NCI-H82 treated with DMSO at 0.1 percent for 48 hours (cell line): ENCODE data around the gene NFIA.

Experiments
- DNase-seq: peaks from one replicate; lab custom pipeline; 2025; ENCODE audit not compliant: unreplicated experiment; lab: John Stamatoyannopoulos, UW

The NFIA gene

DNA sequence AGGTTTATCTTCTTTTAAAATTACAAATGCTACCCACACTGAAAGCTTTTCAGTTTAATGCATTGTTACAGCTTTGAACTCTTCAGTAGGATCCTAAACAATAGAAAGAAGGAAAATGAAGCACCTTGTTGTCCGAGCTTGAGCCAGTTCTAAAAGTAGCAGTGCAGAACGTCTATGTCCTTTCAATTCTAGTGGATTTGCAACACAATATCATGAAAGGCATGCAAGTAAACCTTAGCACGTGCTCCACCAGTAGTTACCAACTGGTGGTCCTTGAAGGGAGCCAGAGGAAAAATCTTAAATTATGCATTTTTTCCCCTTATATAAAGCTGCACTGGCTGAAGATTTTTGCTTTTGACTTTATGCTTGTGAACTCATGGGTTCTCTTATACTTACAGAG, 208.2 kb downstream of the NFIA start:
- no peak for DNase-seq

DNA sequence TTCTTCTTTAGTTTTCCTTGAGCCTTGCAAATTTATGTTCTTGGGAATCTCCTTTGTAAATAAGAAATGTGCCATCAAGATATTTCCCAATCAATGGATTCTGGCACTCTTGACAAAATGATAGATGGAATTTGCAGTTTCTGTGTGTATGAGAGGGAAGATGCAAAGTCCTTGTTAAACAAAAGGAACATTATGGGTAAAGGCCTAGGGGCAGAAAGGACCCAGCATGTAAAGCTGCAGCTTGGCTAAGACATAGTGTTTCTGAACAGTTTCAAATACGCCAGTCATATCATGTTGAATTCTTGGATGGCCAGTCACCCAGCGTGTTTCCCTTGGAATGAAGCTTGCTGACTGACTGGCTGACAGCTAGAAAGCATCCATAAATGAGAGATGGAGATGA, 210.8 kb downstream of the NFIA start:
- DNase-seq = no peak

GRCh38 chr1:61293986-61294504, 211.7 kb downstream of the NFIA start:
- DNase-seq = no peak

DNA sequence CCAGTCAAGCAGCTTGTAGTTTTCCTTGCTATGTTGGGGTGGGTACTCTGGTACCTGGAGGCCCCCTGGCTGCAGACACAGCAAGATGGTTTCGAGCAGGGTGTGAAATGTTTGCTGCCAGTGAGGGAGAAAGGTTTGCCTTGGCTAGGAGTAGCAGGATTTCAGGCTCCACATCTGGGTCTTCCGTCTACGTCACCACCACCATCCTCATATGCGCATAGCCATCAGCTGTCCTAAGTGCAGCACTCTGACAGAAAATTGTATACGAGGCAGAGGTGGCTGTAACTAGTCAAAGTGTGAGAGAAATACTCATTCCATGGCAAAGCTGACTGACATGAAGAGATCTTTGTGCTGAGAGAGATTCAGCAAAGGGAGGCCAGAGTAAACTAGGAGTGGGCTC, 212.6 kb downstream of the NFIA start:
- DNase-seq = no peak

GRCh38 chr1:61295818-61296537, 213.6 kb downstream of the NFIA start:
- no peak for DNase-seq

DNA sequence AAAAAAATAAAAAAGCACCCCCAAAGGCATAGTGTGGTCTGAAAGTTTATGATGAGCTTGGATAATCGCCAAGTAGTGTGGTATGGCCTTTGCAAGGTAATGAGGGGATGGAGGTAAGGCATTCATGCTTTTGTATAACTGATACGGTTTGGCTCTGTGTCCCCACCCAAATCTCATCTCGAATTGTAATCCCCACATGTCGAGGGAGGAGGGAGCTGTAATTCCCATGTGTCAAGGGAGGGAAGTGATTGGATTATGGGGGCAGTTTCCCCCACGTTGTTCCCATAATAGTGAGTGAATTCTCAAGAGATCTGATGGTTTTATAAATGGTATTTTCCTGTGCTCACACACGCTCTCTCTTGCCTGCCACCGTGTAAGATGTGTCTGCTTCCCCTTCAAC, 215.5 kb downstream of the NFIA start:
- DNase-seq = no peak

GRCh38 chr1:61299463-61299862, 217.1 kb downstream of the NFIA start:
- DNase-seq = no peak

GRCh38 chr1:61300899-61301298, 218.5 kb downstream of the NFIA start:
- no peak for DNase-seq

DNA sequence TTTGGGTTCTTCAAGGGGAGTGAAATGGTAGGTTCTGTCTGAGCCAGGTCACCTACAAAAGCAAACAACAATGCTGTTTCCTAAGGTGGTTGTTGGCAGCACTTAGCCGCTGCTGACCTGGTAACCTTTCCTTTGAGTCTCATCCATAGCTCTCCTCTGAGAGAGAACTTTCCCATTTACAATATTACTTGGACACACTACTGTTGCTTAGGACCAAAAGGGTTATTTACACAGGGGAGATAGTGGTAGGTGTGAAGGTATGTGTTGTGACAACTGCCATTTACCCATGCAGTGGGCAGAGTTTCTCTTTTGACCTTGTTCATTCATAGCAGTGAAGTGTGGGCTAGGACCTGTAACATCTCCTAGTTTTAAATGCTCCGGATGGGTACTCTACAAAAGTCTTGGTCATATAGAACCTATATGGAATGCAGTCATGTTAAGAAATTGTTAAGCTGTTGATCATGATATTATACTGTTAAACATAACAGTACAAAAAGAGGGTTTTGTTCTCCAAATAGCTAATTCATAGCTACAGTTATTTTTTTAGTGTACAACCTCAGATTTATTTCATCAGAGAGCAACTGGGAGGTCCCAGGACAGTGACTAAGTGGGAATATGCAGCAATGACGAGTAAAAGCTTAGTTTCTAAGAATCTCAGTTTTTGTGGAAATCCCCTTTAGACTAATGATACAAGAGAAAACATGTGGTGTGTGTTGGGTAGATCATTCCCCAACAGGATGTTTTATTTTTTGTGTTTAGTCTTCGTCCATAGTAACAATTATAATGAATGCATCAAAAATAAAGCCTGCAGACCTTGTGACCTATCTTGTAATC, 219.7 kb downstream of the NFIA start:
- no peak for DNase-seq

DNA sequence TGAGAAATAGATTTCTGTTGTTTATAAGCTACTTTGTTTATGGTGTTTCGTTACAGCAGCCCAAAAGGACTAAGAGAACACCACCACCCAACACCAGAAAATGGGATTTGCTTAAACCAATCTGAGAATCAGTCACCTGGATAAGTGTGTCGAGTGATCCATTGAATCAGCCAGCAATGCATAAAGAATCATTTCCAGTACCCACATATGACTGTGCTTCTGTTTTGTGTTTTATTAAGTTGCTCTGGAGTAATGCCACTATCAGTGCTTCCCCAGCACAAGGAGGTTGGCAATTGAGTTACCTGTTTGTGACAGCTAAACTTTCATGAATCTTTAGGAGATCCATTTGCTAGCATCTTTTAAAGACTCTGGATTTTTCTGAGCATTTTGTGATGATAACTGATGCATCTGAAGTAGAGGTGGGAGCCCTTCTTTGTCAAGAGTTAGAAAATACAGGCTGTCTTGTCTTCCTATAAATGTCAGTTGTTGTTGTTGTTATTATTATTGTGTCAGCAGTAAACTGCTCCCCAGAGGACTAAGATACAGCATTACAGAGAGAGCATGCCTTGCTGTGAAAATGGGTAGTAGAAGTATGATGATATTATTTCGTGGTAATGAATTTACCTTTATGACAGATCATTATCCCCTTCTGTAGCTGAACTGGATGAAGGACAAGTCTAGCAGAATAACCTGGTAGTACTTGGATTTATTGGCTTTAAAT, 225.2 kb downstream of the NFIA start:
- DNase-seq = no peak

- no peak for DNase-seq
Observed at GRCh38 chr1:61310057-61310456, 227.7 kb downstream of the NFIA start.

- no peak for DNase-seq
Observed at GRCh38 chr1:61310538-61310937, 228.2 kb downstream of the NFIA start.

DNA sequence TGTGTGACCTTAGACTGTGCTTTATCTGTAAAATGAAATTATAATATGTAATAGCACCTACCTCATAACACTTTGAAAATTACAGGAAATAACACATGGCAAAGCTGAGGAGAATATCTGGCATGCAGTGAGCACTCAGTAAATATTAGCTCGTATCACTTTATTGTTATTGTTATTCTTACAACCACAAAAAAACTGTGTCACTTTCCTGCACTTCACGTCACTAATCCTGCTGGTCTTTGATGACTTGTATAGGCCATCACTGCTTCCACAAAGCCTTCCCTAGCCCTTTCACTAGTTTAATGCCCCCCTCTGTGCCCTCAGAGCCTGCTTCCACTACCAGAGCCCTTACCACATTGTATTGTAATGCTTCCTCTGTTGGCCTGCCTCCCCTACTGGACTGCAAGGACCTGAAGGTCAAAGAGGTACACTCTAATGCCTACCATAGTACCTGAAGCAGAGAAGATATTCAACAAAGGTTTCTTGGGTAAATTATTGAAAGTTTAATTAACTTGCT, 231.6 kb downstream of the NFIA start:
- no peak for DNase-seq

DNA sequence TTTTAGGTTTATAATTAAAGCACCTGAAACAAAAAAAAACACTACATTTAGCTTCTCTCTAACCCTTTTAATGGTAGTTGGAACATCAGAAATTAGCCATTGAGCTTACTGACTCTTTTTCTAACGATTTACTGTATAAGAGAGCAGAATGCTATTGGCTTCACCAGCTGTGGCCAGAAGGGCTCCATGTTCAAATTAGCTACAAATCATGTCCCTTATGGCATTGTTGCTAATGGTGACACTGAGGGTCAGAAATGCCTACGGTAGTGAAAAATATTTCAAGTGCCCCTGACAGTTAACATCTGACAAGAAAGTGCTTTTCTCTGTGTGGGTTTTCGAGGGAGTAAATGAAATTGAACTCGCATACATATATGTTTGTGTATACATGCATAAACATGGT, 232.7 kb downstream of the NFIA start:
- DNase-seq = no peak

- DNase-seq = no peak
Observed at GRCh38 chr1:61316493-61316892, 234.1 kb downstream of the NFIA start.

DNA sequence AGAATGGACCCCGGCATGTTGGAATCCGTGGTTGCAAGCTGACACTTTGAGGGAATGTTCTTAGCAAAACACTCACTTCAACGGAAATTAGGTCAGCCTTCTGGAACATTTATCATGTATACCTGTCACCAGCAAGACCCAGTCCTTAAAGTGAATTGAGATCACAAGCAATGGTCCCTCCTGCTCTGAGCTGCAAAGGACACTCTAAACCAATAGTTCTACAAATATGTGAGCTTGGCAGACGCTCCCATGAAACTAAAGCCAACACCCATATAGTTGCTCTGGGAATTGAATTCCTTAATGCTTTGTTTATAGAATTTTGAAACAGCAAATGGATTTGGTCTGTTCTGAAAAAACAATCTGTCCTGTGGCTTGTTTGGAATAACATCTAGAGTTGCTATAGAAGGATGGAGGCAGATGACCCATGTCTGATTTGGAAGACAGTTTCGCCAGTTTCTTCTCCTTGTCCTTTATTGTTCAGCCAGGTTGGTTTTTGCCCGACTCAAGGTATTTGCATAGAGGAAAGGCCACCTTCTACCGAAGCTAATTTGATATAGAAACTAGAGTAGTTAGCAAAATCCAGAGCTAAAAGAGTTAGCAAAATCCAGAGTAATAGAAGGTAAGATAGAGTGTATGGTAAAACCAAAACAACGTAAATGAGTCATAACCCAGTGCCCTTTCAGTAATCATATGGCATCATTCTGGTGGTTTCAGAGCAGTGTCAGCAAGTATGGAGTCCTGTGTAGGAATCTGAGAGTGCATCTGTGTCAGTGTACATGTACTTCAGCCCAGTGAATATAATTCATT, 236.2 kb downstream of the NFIA start:
- DNase-seq = no peak

DNA sequence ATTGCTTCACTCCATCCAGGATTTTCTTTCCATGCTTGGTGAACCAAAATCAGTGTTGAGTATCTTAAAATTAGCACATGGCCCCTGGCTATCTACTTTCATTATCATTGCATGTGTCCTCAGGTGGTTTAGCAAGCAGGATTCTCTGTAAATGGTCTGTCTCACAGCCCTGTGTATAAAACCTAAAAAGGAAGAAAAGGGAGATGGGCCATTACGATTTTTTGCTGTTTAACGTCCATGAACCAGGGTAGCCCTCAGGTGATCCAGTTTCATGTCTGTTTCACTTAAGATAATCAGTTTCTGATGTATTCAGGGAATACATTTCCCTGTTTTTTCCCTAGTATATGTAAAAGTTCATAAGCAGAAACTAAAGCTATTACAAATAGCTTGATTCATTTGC, 238.2 kb downstream of the NFIA start:
- no peak for DNase-seq

GRCh38 chr1:61322008-61322744, 239.8 kb downstream of the NFIA start:
- no peak for DNase-seq

GRCh38 chr1:61322769-61323168, 240.4 kb downstream of the NFIA start:
- no peak for DNase-seq
